ENCODE results near the gene EIF4G1.

- TF ChIP-seq POLR2AphosphoS5 (IDR thresholded peaks at IDR 0.05; ENCODE audit: low read depth, low read length) (no peak), PAX5 (IDR thresholded peaks at IDR 0.05; ENCODE audit: insufficient read depth, low read length, severe bottlenecking) (no peak)
Observed at GRCh38 chr3:184323696-184324095, 9.3 kb downstream of the EIF4G1 start.
